GM19395 (cell line): ENCODE data around the gene CYCS.

Source experiments
- ATAC-seq: cut with Tn5 transposase; IDR thresholded peaks from one replicate; pipeline ENCODE4 v1.9.1; 2021; ENCODE audit warnings: mild to moderate bottlenecking, moderate library complexity; ENCODE audit not compliant: unreplicated experiment

The CYCS gene

GRCh38 chr7:25075459-25075858 is 49.6 kb downstream of the CYCS start:
- no peak for ATAC-seq

DNA sequence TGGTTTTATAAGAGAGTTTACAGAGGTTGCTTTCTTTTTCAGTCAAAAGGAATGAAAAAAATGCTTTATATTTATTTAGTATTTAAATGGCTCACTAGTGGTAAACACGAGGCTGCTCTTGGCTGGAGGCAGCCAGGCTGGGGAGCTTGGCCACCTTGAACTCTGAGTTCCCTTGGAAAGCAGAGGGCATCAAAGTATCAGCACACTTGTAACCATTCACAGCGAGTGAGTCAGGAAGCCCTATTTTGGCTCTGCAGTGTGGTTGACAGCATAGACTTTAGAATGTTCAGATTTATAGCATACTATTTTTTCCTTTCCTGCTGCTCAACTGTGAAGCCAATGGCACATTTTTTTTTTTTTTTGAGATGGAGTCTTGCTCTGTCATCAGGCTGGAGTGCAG is 51.6 kb downstream of the CYCS start:
- no peak for ATAC-seq
